A673 (cell line): ENCODE measurements around the gene WDR36.

ENCODE experiments used
- CTCF ChIP-seq: fragments of 300-800, 200-600 bp; sonication (generic); conservative IDR thresholded peaks from 2 replicates; pipeline ENCODE4 v1.5.1; 2017; ENCODE audit warnings: low read depth, mild to moderate bottlenecking, antibody characterized with exemption, low read length, moderate library complexity, mixed read lengths
- EZH2 ChIP-seq: fragments of 200-600 bp; sonication (generic); IDR thresholded peaks from 2 replicates; pipeline ENCODE4 v1.6.1; 2017; ENCODE audit warnings: borderline replicate concordance, low read depth, mild to moderate bottlenecking, mixed read lengths, antibody characterized with exemption, low read length; ENCODE audit not compliant: poor library complexity, severe bottlenecking

GRCh38 chr5:111076091-111076490 lies 16.1 kb upstream of the WDR36 start:
- TF ChIP-seq CTCF = no peak
- no peak for TF ChIP-seq EZH2
